Activated naive CD4-positive, alpha-beta T cell treated with anti-CD3 and anti-CD28 coated beads, Interleukin-2, amount 50 U/mL, for 72 hours (primary cell): Measurements from ENCODE around the gene POLR3A. TPM values are rescaled to one million over a fixed set of nuclear protein-coding genes. Genes with fewer than 3 reads are reported as not detected.
A peak's percentile ranks its signal among the peaks of the same experiment; 100 is the strongest.

Experiments
- ATAC-seq, 2 donors: fragments of 150-1000 bp; cut with Tn5 transposase; 2 replicates each; pipeline ENCODE4 v1.10.0; 2021; ENCODE audit warnings: mild to moderate bottlenecking in 2 of 2, moderate library complexity in 2 of 2
- DNase-seq, 2 donors: peaks; one replicate each; pipeline ENCODE4 v3.0.0; 2021 to 2022; ENCODE audit warnings: low spot score in 2 of 2
- H3K27ac Mint-ChIP-seq, 2 donors: one replicate each; pipeline ENCODE4 v1.8.0; 2022; ENCODE audit warnings: mild to moderate bottlenecking in 2 of 2, mixed read lengths in 2 of 2
- H3K36me3 Mint-ChIP-seq, 2 donors: one replicate each; pipeline ENCODE4 v1.8.0; 2022; ENCODE audit warnings: mixed read lengths in 2 of 2
- H3K9me3 Mint-ChIP-seq, 2 donors: one replicate each; pipeline ENCODE4 v1.8.0; 2022; ENCODE audit warnings: mixed read lengths in 2 of 2
- total RNA-seq, 2 donors: library from RNA; stranded (reverse); gene quantifications; one replicate each; pipeline ENCODE4 v1.2.3, GENCODE V29; 2022

The POLR3A gene
- total RNA-seq, 2 donors from 2014 or later, result 20.5 to 23.6 TPM

GRCh38 chr10:77925795-77926565 lies 103.3 kb downstream of the POLR3A start:
- Mint-ChIP-seq H3K36me3 (peaks cover 6% of the 10 kb centered on the region in 2 donors), H3K27ac (no peak overlapping the region), H3K9me3 (no peaks in the 10 kb centered on the region)
- DNase-seq (peak in 1 of 2 donors; percentile 33), ATAC-seq (peak; percentile 75 to 77)

- Mint-ChIP-seq H3K36me3 (peaks cover 6% of the 10 kb centered on the region in 2 donors), H3K9me3 (no peaks in the 10 kb centered on the region), H3K27ac (no peak overlapping the region)
- no peak for ATAC-seq
- no peak for DNase-seq
These were observed 103.9 kb downstream of the POLR3A start for GRCh38 chr10:77925410-77925794.

DNA sequence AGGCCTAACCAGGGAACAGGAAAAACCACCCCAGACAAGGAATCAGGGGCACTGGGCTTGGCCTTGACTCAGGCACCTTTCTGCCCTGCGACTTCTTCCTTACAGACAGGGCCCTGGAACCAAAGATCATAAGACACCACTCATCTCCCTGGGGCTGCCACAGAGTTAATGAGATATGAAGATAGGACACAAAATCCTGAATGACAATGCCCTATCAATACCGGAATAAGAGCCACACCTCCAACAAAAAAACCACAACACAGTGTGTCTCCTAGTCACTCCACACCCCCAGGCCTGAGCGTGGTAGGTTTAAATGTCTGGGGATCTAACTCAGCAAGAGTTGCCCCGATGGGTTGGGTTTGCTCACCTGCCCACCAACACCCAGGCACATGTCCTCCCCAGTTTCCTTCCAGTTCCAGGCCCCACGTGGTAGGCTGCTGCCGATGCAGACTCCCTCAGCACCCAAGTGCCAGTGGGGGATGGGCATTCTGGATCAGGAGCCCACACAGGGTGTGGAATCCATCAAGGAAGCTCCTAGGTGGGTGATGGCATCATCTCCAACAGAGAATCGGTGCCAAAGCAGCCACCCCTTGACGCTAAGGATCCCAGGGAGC lies 106.6 kb downstream of the POLR3A start:
- DNase-seq (no peak), ATAC-seq (no peak)
- Mint-ChIP-seq H3K9me3 (no peaks in the 10 kb centered on the region), H3K27ac (no peak overlapping the region), H3K36me3 (peaks cover 6% of the 10 kb centered on the region in 2 donors)

DNA sequence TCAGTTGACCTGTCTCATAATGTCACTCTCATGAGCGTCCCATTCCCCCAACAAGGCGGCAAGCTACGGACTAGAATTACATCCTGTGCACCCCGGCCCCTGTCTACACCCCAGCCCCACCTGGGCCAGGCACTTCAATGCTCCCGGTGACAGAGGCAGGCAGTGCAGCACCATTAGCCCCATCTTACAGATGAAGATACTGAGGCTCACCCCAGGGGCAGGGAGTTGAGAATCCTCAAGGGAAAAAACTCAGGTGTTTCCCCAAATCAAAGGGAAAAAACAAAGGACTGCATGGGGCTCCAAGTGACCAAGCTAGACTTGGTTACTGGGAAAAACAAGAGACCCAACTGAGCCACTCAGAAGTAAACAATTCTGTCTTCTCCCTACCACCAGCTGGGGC lies 107.3 kb downstream of the POLR3A start:
- no peak for ATAC-seq
- peaks cover 6% of the 10 kb centered on the region in 2 donors for H3K36me3 Mint-ChIP-seq
- no peak for DNase-seq
- H3K9me3 Mint-ChIP-seq, result no peaks in the 10 kb centered on the region
- no peak overlapping the region for H3K27ac Mint-ChIP-seq

GRCh38 chr10:77921395-77921794 lies 107.9 kb downstream of the POLR3A start:
- Mint-ChIP-seq H3K9me3 (no peaks in the 10 kb centered on the region), H3K27ac (peak overlapping the region in 1 of 2 donors; percentile 52), H3K36me3 (peaks cover 6% of the 10 kb centered on the region in 2 donors)
- ATAC-seq (no peak), DNase-seq (no peak)

DNA sequence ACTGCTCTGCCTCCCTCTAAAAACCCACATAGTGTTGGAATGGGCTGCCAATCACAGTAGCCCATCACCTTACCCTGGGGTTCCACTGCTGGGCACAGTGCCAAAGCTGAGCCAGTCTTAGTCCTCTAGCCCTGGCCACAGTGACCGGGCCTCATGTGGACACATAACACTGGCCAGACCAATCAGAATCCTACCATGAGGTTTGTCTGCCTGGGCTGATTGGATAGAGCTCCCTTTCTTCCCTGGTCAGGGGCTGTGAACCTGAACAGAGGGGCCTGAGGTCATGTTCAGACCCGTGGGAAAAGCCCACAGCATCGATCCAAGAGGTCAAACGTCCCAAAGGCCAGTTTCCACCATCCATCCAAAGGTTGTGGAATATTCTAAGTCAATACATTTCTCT lies 108.8 kb downstream of the POLR3A start:
- DNase-seq (no peak), ATAC-seq (no peak)
- Mint-ChIP-seq H3K27ac (no peak overlapping the region), H3K9me3 (no peaks in the 10 kb centered on the region), H3K36me3 (peaks cover 5 to 6% of the 10 kb centered on the region in 2 donors)

DNA sequence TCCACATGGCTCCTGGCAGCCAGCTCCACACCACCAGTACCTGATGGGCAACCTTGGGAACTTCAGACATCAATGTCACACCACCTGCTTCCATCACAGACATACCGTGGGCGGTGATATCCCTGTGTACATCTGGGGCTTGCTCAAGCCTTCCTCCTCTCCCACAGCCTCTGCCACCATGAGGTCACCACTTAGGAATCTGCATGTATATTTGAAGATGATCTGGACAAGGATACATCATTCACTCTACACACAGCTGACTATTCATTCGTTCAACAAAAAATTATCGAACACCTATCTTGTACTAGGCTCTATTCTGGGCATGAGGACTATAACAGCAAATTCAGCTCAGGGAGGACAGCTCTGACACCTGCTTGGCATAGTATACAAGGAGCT lies 109.6 kb downstream of the POLR3A start:
- no peak for DNase-seq
- Mint-ChIP-seq H3K27ac (no peak overlapping the region), H3K9me3 (no peaks in the 10 kb centered on the region), H3K36me3 (no peaks in the 10 kb centered on the region)
- no peak for ATAC-seq

Other genes with a start within 250 kb of the POLR3A start
- gene DLG5, start 102.8 kb downstream of the POLR3A start, total RNA-seq, result 1 to 10 TPM; 1.3 to 4.6 TPM
- 1,000 to 10,000 TPM; 1,685 to 1,956 TPM for gene RPS24, start 4.3 kb upstream of the POLR3A start, total RNA-seq